Endothelial cell of umbilical vein (primary cell): Measurements from ENCODE around the gene HHIPL2. TPM values are rescaled to one million over a fixed set of nuclear protein-coding genes. Genes with fewer than 3 reads are reported as not detected.

ENCODE experiments used
- BruUV-seq: library from RNA; stranded (reverse); fragments of 400-500 nt; replicated peaks from 2 replicates; lab custom pipeline; 2021; lab: Mats Ljungman, UMichigan
- CTCF ChIA-PET: fragments of 300-600, 350-600 bp; sonication (Branson Sonifier 250); formaldehyde crosslinking; loops from one replicate; lab custom pipeline; 2021; ENCODE audit warnings: antibody characterized with exemption, inconsistent platforms; lab: Charles Lee
- POLR2A ChIA-PET: fragments of 300-600, 350-600 bp; sonication (Branson Sonifier 250); formaldehyde crosslinking; loops from one replicate; lab custom pipeline; 2021; ENCODE audit warnings: antibody characterized with exemption, inconsistent platforms; lab: Charles Lee
- DNase-seq: peaks from one replicate; pipeline ENCODE4 v3.0.0-alpha.2; 2011; ENCODE audit warnings: low read depth, low spot score
- FAIRE-seq: peaks from 2 replicates; lab custom pipeline; 2011; peaks lifted over from hg19 to GRCh38; lab: Jason Lieb, UNC
- H2AFZ ChIP-seq: 2 replicates; pipeline ENCODE4 v1.6.0; 2012; ENCODE audit warnings: low read depth, low read length, control low read depth, inconsistent platforms
- H3K27ac ChIP-seq: 2 replicates; pipeline ENCODE4 v1.5.1; 2011; ENCODE audit warnings: low read depth, mild to moderate bottlenecking, control low read depth, low read length, moderate library complexity; ENCODE audit not compliant: insufficient read depth
- H3K27me3 ChIP-seq, 2 experiments: 2 replicates each; pipeline versions ENCODE4 v1.6.0 to v1.6.1; 2011; ENCODE audit warnings: low read length in 2 of 2, mixed read lengths in 1 of 2; ENCODE audit not compliant: control insufficient read depth in 2 of 2, insufficient read depth in 2 of 2
- H3K36me3 ChIP-seq, 2 experiments: 2 replicates in 1 of 2; 3 replicates in 1 of 2; pipeline ENCODE4 v1.5.1; 2011; ENCODE audit warnings: low read length in 2 of 2, mild to moderate bottlenecking in 1 of 2, moderate library complexity in 1 of 2; ENCODE audit not compliant: control insufficient read depth in 2 of 2, insufficient read depth in 2 of 2; ENCODE audit errors: extremely low read depth in 1 of 2
- H3K4me1 ChIP-seq: 3 replicates; pipeline ENCODE4 v1.5.1; 2011; ENCODE audit warnings: mild to moderate bottlenecking, low read length; ENCODE audit not compliant: control insufficient read depth, insufficient read depth; ENCODE audit errors: extremely low read depth
- H3K4me2 ChIP-seq: 2 replicates; pipeline ENCODE4 v1.6.1; 2011; ENCODE audit warnings: low read length, control low read depth, mixed read lengths; ENCODE audit not compliant: insufficient read depth
- H3K4me3 ChIP-seq, 3 experiments: fragments of 200-600 bp in 1 of 3; sonication (generic), shearing (Covaris generic) in 1 of 3; replicated peaks in 1 of 3; 2 replicates each; pipeline ENCODE4 v1.5.1; 2011 to 2016; ENCODE audit warnings: control low read depth in 3 of 3, low read length in 3 of 3, mild to moderate bottlenecking in 2 of 3, inconsistent platforms in 1 of 3, low read depth in 1 of 3, moderate library complexity in 1 of 3; ENCODE audit not compliant: insufficient read depth in 1 of 3
- H3K79me2 ChIP-seq: 2 replicates; pipeline ENCODE4 v1.6.0; 2012; ENCODE audit warnings: low read length, inconsistent platforms; ENCODE audit not compliant: control insufficient read depth, insufficient read depth
- H3K9ac ChIP-seq: replicated peaks from 2 replicates; pipeline ENCODE3; 2011; ENCODE audit warnings: low read length, control low read depth; ENCODE audit not compliant: insufficient read depth; ENCODE audit errors: extremely low read depth
- H3K9me1 ChIP-seq: replicated peaks from 3 replicates; pipeline ENCODE4 v1.6.0; 2011; ENCODE audit warnings: mild to moderate bottlenecking, low read length; ENCODE audit not compliant: control insufficient read depth, insufficient read depth; ENCODE audit errors: extremely low read depth
- H3K9me3 ChIP-seq: replicated peaks from 2 replicates; pipeline ENCODE4 v1.5.1; 2012; ENCODE audit warnings: low read length, inconsistent platforms; ENCODE audit not compliant: control insufficient read depth, insufficient read depth
- H4K20me1 ChIP-seq: replicated peaks from 2 replicates; pipeline ENCODE3; 2011; ENCODE audit warnings: mild to moderate bottlenecking, low read length; ENCODE audit not compliant: control insufficient read depth, insufficient read depth; ENCODE audit errors: extremely low read depth
- CTCF ChIP-seq, 2 donors: IDR thresholded peaks; 1 replicate in 1 of 2; 2 replicates in 1 of 2; pipeline ENCODE4 v1.5.1; 2011; ENCODE audit warnings: low read length in 2 of 2, mild to moderate bottlenecking in 2 of 2, moderate library complexity in 2 of 2, control low read depth in 1 of 2, inconsistent platforms in 1 of 2, low read depth in 1 of 2; ENCODE audit not compliant: insufficient read depth in 1 of 2; ENCODE audit errors: extremely low read depth in 1 of 2
- EZH2 ChIP-seq: IDR thresholded peaks from 2 replicates; pipeline ENCODE4 v1.6.1; 2012; ENCODE audit warnings: borderline replicate concordance, low read depth, mild to moderate bottlenecking, moderate library complexity, low read length, inconsistent platforms; ENCODE audit not compliant: severe bottlenecking
- FOS ChIP-seq: IDR thresholded peaks from 2 replicates; pipeline ENCODE4 v1.6.1; 2011; ENCODE audit warnings: mild to moderate bottlenecking, low read length, moderate library complexity, borderline replicate concordance; ENCODE audit not compliant: insufficient read depth
- GATA2 ChIP-seq: IDR thresholded peaks from 2 replicates; pipeline ENCODE4 v1.7.0; 2011; ENCODE audit warnings: low read depth, mild to moderate bottlenecking, moderate library complexity, mixed read lengths, low read length; ENCODE audit not compliant: insufficient read length, insufficient read depth
- MAX ChIP-seq: IDR thresholded peaks from 2 replicates; pipeline ENCODE4 v1.6.1; 2011; ENCODE audit not compliant: insufficient read depth, insufficient read length
- POLR2AphosphoS5 ChIP-seq: IDR thresholded peaks from 2 replicates; pipeline ENCODE4 v1.6.1; 2012; ENCODE audit warnings: low read depth, mild to moderate bottlenecking, control low read depth, low read length, moderate library complexity; ENCODE audit not compliant: insufficient read depth
- dilution Hi-C: fragments of 300-500 bp; cut with MboI; formaldehyde crosslinking; loops from one replicate; pipeline ENCODE4 v1.15.0; 2019; ENCODE audit warnings: low sequenced_read_pairs; ENCODE audit not compliant: extremely low pct_ligation_motif_present
- intact Hi-C: fragments of 100-400 bp; cut with micrococcal nuclease; formaldehyde crosslinking; loops from one replicate; pipeline ENCODE4 v1.10.0; 2022
- polyA plus RNA-seq, 4 experiments: library from polyadenylated mRNA; depleted of rRNA in 3 of 4; stranded (reverse) in 3 of 4; unstranded in 1 of 4; fragments of >200 nt; gene quantifications; 2 replicates each; pipeline versions ENCODE4 v1.2.1 to v1.2.3, GENCODE V29; 2011 to 2012; ENCODE audit warnings: missing spikeins in 1 of 4
- total RNA-seq: library from RNA; stranded (reverse); gene quantifications from 2 replicates; pipeline ENCODE4 v1.2.3, GENCODE V29; 2021

The HHIPL2 gene
- total and polyA plus RNA-seq, 2 donors (not counting 3 experiments of a cell fraction or from before 2014, with no cell fraction given): 0.03 TPM; not detected in 1

DNA sequence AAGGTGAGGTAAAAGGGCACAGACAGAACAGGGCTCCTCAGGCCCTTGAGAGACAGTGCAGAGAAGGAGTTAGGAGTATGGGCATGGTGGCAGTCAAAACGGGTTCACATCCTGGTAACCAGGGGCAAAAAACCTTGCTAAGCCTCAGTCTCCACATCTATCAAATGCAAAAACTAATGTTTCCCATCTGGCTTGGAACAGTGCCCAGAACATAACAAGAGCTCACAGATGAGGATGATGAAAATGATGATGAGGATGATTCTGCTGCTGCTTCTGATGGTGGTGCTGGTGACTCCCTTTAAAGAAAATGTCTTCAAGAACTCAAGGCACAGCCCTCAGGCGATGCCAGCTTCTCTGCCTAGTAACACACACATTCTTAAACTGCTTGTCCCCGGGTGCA, 24.1 kb downstream of the HHIPL2 start:
- BruUV-seq: no TSS peak
- Histone ChIP-seq H3K27ac (no peak overlapping the region), H3K4me3 (no peak overlapping the region), H3K27me3 (no peaks in the 10 kb centered on the region), H3K36me3 (no peaks in the 10 kb centered on the region), H3K9ac (no peak overlapping the region), H3K4me2 (no peak overlapping the region), H3K4me1 (no peaks in the 10 kb centered on the region), H4K20me1 (no peaks in the 10 kb centered on the region), H2AFZ (no peak overlapping the region), H3K9me3 (no peaks in the 10 kb centered on the region), H3K79me2 (no peaks in the 10 kb centered on the region), H3K9me1 (no peaks in the 10 kb centered on the region)
- CTCF ChIA-PET: no interaction called here
- dilution Hi-C loops: no loop called here
- no peak for TF ChIP-seq FOS
- TF ChIP-seq EZH2: no peak
- no peak for TF ChIP-seq POLR2AphosphoS5
- TF ChIP-seq MAX: no peak
- intact Hi-C loops: no loop called here
- FAIRE-seq (no peak), DNase-seq (no peak)
- POLR2A ChIA-PET: no interaction called here

GRCh38 chr1:222522105-222522915, 25.6 kb downstream of the HHIPL2 start:
- no peaks in the 10 kb centered on the region for H3K9me1 ChIP-seq
- no peaks in the 10 kb centered on the region for H3K79me2 ChIP-seq
- ChIA-PET CTCF (no interaction called here), POLR2A (no interaction called here)
- H3K4me1 ChIP-seq: no peaks in the 10 kb centered on the region
- no peak for FAIRE-seq
- no peaks in the 10 kb centered on the region for H3K9me3 ChIP-seq
- dilution Hi-C loops (no loop called here), intact Hi-C loops (no loop called here)
- no peak for DNase-seq
- TF ChIP-seq GATA2 (no peak), POLR2AphosphoS5 (no peak), CTCF (IDR thresholded peaks at IDR 0.05; ENCODE audit: extremely low read depth in 1 of 2, insufficient read depth in 1 of 2, low read depth in 1 of 2, low read length in 2 of 2) (no peak), MAX (no peak)
- no peaks in the 10 kb centered on the region for H3K36me3 ChIP-seq
- no peak overlapping the region for H2AFZ ChIP-seq
- no peak overlapping the region for H3K27ac ChIP-seq
- no peak overlapping the region for H3K4me2 ChIP-seq
- BruUV-seq: no TSS peak
- H4K20me1 ChIP-seq: no peaks in the 10 kb centered on the region
- no peak overlapping the region for H3K4me3 ChIP-seq
- no peaks in the 10 kb centered on the region for H3K27me3 ChIP-seq
- H3K9ac ChIP-seq: no peak overlapping the region
